Loucy (cell line): ENCODE data around the gene DPF1.

Source experiments
- H2AFZ ChIP-seq: fragments of 200-600 bp; sonication (generic); 2 replicates; pipeline ENCODE4 v1.6.0; 2016; ENCODE audit warnings: antibody characterized with exemption, mild to moderate bottlenecking, low read length, moderate library complexity
- H3F3A ChIP-seq: fragments of 200-600 bp; 2 replicates; pipeline ENCODE4 v1.6.0; 2016; ENCODE audit warnings: antibody characterized with exemption, low read depth, mild to moderate bottlenecking
- H3K27me3 ChIP-seq: fragments of 200-600 bp; sonication (generic); 2 replicates; pipeline ENCODE4 v1.6.1; 2014; ENCODE audit warnings: low read length, mild to moderate bottlenecking; ENCODE audit not compliant: insufficient read depth, poor library complexity, severe bottlenecking
- H3K36me3 ChIP-seq: fragments of 200-600 bp; sonication (generic); 2 replicates; pipeline ENCODE4 v1.6.1; 2016; ENCODE audit warnings: low read length; ENCODE audit not compliant: insufficient read depth
- H3K4me1 ChIP-seq: fragments of 200-600 bp; sonication (generic); 2 replicates; pipeline ENCODE4 v1.5.1; 2014; ENCODE audit warnings: low read length, mild to moderate bottlenecking; ENCODE audit not compliant: insufficient read depth, poor library complexity, severe bottlenecking
- H3K4me2 ChIP-seq: fragments of 200-600 bp; sonication (generic); 2 replicates; pipeline ENCODE4 v1.6.0; 2014; ENCODE audit warnings: antibody characterized with exemption, low read length, low read depth, mild to moderate bottlenecking; ENCODE audit not compliant: poor library complexity, severe bottlenecking
- H3K4me3 ChIP-seq: fragments of 200-600 bp; sonication (generic); 2 replicates; pipeline ENCODE4 v1.5.1; 2014; ENCODE audit warnings: low read length, mild to moderate bottlenecking, mixed read lengths; ENCODE audit not compliant: poor library complexity, severe bottlenecking
- H3K79me2 ChIP-seq: fragments of 200-600 bp; sonication (generic); 2 replicates; pipeline ENCODE4 v1.6.1; 2014; ENCODE audit warnings: low read length; ENCODE audit not compliant: insufficient read depth
- H3K9ac ChIP-seq: fragments of 200-600 bp; sonication (generic); 2 replicates; pipeline ENCODE4 v1.6.0; 2014; ENCODE audit warnings: mild to moderate bottlenecking, low read depth, low read length, moderate library complexity; ENCODE audit not compliant: poor library complexity, severe bottlenecking
- H3K9me2 ChIP-seq: fragments of 200-600 bp; sonication (generic); replicated peaks from 2 replicates; pipeline ENCODE4 v1.6.1; 2016; ENCODE audit warnings: low read depth, low read length, mixed read lengths
- H3K9me3 ChIP-seq: fragments of 200-600 bp; sonication (generic); 2 replicates; pipeline ENCODE4 v1.6.1; 2014; ENCODE audit warnings: mild to moderate bottlenecking, antibody characterized with exemption, low read length, low read depth; ENCODE audit not compliant: insufficient read depth
- H4K20me1 ChIP-seq: fragments of 200-600 bp; sonication (generic); 2 replicates; pipeline ENCODE4 v1.6.0; 2014; ENCODE audit warnings: antibody characterized with exemption, low read length, mild to moderate bottlenecking; ENCODE audit not compliant: insufficient read depth, poor library complexity, severe bottlenecking
- CTCF ChIP-seq: fragments of 200-600 bp; sonication (generic); conservative IDR thresholded peaks from 2 replicates; pipeline ENCODE4 v1.5.1; 2014; ENCODE audit warnings: mild to moderate bottlenecking, antibody characterized with exemption, low read length
- EZH2phosphoT487 ChIP-seq: fragments of 200-600 bp; IDR thresholded peaks from 2 replicates; pipeline ENCODE4 v1.6.1; 2018; ENCODE audit warnings: antibody characterized with exemption, mild to moderate bottlenecking, moderate library complexity, borderline replicate concordance

DPF1 gene

GRCh38 chr19:38250428-38250820, 26.4 kb upstream of the DPF1 start:
- Histone ChIP-seq H4K20me1 (no peaks in the 10 kb centered on the region), H3K4me2 (no peak overlapping the region), H3K27me3 (no peaks in the 10 kb centered on the region), H3K4me3 (no peak overlapping the region), H3F3A (no peaks in the 10 kb centered on the region), H3K36me3 (no peaks in the 10 kb centered on the region), H3K9ac (no peak overlapping the region), H3K79me2 (no peaks in the 10 kb centered on the region), H3K4me1 (peaks cover 25% of the 10 kb centered on the region), H2AFZ (no peak overlapping the region), H3K9me3 (no peaks in the 10 kb centered on the region), H3K9me2 (no peaks in the 10 kb centered on the region)
- no peak for TF ChIP-seq EZH2phosphoT487
- TF ChIP-seq CTCF: no peak

- H3K36me3 ChIP-seq: no peaks in the 10 kb centered on the region
- no peaks in the 10 kb centered on the region for H3K9me2 ChIP-seq
- H3K9me3 ChIP-seq: no peaks in the 10 kb centered on the region
- H4K20me1 ChIP-seq: no peaks in the 10 kb centered on the region
- H3K79me2 ChIP-seq: no peaks in the 10 kb centered on the region
- no peak overlapping the region for H3K9ac ChIP-seq
- H3K4me2 ChIP-seq: no peak overlapping the region
- no peaks in the 10 kb centered on the region for H3F3A ChIP-seq
- H2AFZ ChIP-seq: no peak overlapping the region
- H3K4me3 ChIP-seq: no peak overlapping the region
- peaks cover 30% of the 10 kb centered on the region for H3K4me1 ChIP-seq
- no peak for TF ChIP-seq CTCF
- TF ChIP-seq EZH2phosphoT487: no peak
- no peaks in the 10 kb centered on the region for H3K27me3 ChIP-seq
These were observed 24.4 kb upstream of the DPF1 start for GRCh38 chr19:38248421-38248820.

- H3F3A ChIP-seq: no peaks in the 10 kb centered on the region
These were observed 23.8 kb upstream of the DPF1 start for GRCh38 chr19:38247734-38248268.

More at GRCh38 chr19:38247734-38248268, 23.8 kb upstream of the DPF1 start:
- Histone ChIP-seq H3K9ac (no peak overlapping the region), H3K4me1 (peaks cover 24% of the 10 kb centered on the region), H3K27me3 (no peaks in the 10 kb centered on the region), H2AFZ (no peak overlapping the region), H3K79me2 (no peaks in the 10 kb centered on the region), H3K36me3 (no peaks in the 10 kb centered on the region), H3K4me3 (no peak overlapping the region), H4K20me1 (no peaks in the 10 kb centered on the region), H3K9me3 (no peaks in the 10 kb centered on the region), H3K4me2 (no peak overlapping the region), H3K9me2 (no peaks in the 10 kb centered on the region)
- TF ChIP-seq CTCF (no peak), EZH2phosphoT487 (no peak)
